Globus pallidus (tissue), 1 donor: ENCODE measurements around the gene HSP90AB1.

Experiments
- DNase-seq: peaks from one replicate; pipeline ENCODE4 v3.0.0-alpha.2; 2015; ENCODE audit warnings: low spot score

Gene HSP90AB1

DNA sequence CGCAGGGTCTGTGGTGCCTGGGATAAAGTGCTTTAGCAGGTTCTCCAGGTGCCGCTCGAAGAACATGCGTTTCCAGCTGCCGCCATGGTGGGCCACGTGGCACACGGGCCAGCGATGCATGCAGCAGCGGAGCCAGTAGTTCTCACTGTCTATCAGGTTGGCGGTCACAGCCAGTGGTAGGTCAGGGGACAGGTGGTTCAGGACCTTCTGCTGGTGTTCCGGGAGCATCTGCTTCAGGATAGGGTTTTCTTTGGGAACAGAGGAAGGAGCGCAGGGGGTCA is 39.3 kb downstream of the HSP90AB1 start:
- no peak for DNase-seq

- no peak for DNase-seq
These were observed 39.8 kb downstream of the HSP90AB1 start for GRCh38 chr6:44286747-44287146.

GRCh38 chr6:44289726-44290260 is 42.9 kb downstream of the HSP90AB1 start:
- DNase-seq: no peak

DNA sequence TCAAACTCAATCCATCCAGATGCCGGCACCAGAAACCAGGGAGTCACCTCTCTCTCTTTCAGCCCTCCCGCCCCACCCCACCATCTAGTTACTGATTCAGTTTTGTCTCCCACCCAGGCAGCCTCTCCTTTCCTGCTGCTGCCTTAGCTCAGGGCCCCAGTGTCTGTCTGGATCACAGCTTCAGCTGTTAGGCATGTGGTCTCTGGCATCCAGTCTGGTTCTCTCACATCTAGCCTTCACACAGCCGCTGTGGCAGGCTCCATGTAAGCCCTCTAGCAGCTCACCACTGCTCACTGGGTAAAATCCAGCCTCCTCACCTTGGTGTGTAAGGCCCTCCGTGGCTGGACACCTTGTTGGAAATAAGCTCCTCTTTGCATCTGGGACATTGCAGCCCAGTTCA is 44.9 kb downstream of the HSP90AB1 start:
- no peak for DNase-seq

- no peak for DNase-seq
These were observed 45.9 kb downstream of the HSP90AB1 start for GRCh38 chr6:44292661-44293365.

- no peak for DNase-seq
These were observed 48.2 kb downstream of the HSP90AB1 start for GRCh38 chr6:44294832-44295791.

GRCh38 chr6:44297063-44298038 is 50.5 kb downstream of the HSP90AB1 start:
- DNase-seq: no peak

GRCh38 chr6:44298055-44298803 is 51.3 kb downstream of the HSP90AB1 start:
- no peak for DNase-seq

DNA sequence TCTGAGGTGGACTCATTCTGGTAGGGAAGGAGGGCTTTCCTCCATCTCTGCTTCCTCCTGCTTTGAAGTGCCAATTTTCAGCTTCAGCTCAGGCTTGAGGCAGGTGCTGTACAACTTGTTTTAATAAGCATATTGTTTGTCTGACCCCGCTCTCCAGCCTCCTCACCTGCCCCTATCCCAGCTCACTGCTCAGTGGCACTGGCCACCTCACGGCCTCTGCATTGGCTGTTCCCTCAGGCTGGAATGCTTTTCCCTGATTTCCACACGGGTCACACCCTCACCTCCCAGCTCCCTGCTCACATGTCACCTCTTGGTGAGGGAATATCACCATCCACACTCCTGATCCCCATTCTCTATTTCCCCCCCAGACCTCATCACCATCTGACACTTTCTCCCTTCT is 52.0 kb downstream of the HSP90AB1 start:
- no peak for DNase-seq

DNA sequence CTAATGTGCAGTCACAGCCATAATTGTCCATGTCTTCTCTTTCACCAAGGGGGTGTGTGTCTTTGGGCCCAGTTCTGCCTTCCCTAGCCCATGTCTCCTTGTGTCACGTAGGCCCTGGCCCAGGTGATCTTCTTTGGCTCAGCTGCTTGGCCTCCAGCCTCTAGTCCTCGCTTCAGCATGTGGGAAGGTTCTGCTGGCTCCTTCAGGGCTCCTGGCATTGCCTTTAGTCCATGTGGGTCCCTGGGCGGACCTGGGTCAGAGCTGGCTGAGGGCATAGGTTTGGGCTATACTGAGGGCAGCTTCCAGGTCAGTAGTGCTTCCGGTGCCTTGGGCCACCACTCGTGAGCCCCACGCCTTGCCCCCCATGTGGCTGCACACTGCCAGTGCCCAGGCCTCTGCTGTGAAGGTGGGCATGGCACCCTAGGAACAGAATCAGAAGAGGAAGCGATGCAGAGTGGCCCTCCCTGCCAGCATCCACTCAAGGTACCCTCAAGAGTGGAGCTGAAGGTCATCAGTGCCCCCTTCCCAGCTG is 53.5 kb downstream of the HSP90AB1 start:
- DNase-seq: no peak

GRCh38 chr6:44301106-44301505 is 54.2 kb downstream of the HSP90AB1 start:
- no peak for DNase-seq

GRCh38 chr6:44301782-44302564 is 55.1 kb downstream of the HSP90AB1 start:
- no peak for DNase-seq

GRCh38 chr6:44302856-44303255 is 56.0 kb downstream of the HSP90AB1 start:
- DNase-seq: no peak
